IgD-negative memory B cell (primary cell): ENCODE data around the gene CCDC192. TPM values are rescaled to one million over a fixed set of nuclear protein-coding genes. Genes with fewer than 3 reads are reported as not detected.

ENCODE experiments used
- H3K27ac Mint-ChIP-seq, 3 donors: one replicate each; pipeline ENCODE4 v1.8.0; 2020 to 2022; ENCODE audit warnings: mild to moderate bottlenecking in 3 of 3, mixed read lengths in 3 of 3, moderate library complexity in 1 of 3
- H3K27me3 Mint-ChIP-seq: one replicate; pipeline ENCODE4 v1.8.0; 2021; ENCODE audit warnings: mixed read lengths
- H3K36me3 Mint-ChIP-seq: one replicate; pipeline ENCODE4 v1.8.0; 2020; ENCODE audit warnings: mild to moderate bottlenecking, mixed read lengths
- H3K4me1 Mint-ChIP-seq, 3 donors: one replicate each; pipeline ENCODE4 v1.8.0; 2020 to 2022; ENCODE audit warnings: mixed read lengths in 3 of 3, mild to moderate bottlenecking in 1 of 3
- H3K4me3 Mint-ChIP-seq, 4 donors: one replicate each; pipeline ENCODE4 v1.8.0; 2020 to 2022; ENCODE audit warnings: mild to moderate bottlenecking in 4 of 4, mixed read lengths in 4 of 4, moderate library complexity in 3 of 4
- H3K9me3 Mint-ChIP-seq, 3 donors: one replicate each; pipeline ENCODE4 v1.8.0; 2020 to 2021; ENCODE audit warnings: mixed read lengths in 3 of 3, mild to moderate bottlenecking in 1 of 3
- polyA plus RNA-seq: library from polyadenylated mRNA; unstranded; fragments of 300-500 nt; fragmentation: Illumina TruSeq; gene quantifications from one replicate; pipeline ENCODE4 v1.2.3, GENCODE V29; 2021

The CCDC192 gene
- polyA plus RNA-seq, 1 donor from 2014 or later, result not detected

- H3K27me3 Mint-ChIP-seq, result no peaks in the 10 kb centered on the region
- no peaks in the 10 kb centered on the region for H3K4me1 Mint-ChIP-seq
- no peak overlapping the region for H3K27ac Mint-ChIP-seq
- no peak overlapping the region for H3K4me3 Mint-ChIP-seq
- H3K9me3 Mint-ChIP-seq, result no peaks in the 10 kb centered on the region
- H3K36me3 Mint-ChIP-seq, result no peaks in the 10 kb centered on the region
Measured at GRCh38 chr5:127802477-127802865, 99.3 kb downstream of the CCDC192 start.

- H3K9me3 Mint-ChIP-seq, result no peaks in the 10 kb centered on the region
- no peak overlapping the region for H3K4me3 Mint-ChIP-seq
- H3K27me3 Mint-ChIP-seq, result no peaks in the 10 kb centered on the region
- H3K4me1 Mint-ChIP-seq, result no peaks in the 10 kb centered on the region
- H3K36me3 Mint-ChIP-seq, result no peaks in the 10 kb centered on the region
- H3K27ac Mint-ChIP-seq, result no peak overlapping the region
Measured at GRCh38 chr5:127804886-127805426, 101.8 kb downstream of the CCDC192 start.

DNA sequence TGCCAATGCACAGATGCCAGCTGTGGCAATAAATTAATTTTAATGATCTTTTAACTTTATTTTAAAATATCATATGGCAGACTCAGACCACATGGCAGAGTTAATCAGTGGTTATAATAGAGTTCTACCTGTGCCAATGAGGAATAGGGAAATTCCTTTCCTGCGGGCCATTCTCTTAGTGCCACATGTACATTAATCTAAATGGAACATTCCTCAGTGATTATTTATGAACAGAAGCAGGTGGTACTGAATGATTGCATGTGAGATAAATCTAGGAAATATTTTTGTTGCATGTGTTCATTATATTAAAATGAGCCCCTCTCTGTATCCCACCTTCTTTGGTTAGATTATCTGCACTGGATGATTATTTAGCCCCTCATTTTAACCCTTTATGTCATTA is 102.3 kb downstream of the CCDC192 start:
- H3K27ac Mint-ChIP-seq, result no peak overlapping the region
- no peaks in the 10 kb centered on the region for H3K9me3 Mint-ChIP-seq
- no peaks in the 10 kb centered on the region for H3K27me3 Mint-ChIP-seq
- H3K4me1 Mint-ChIP-seq, result no peaks in the 10 kb centered on the region
- no peaks in the 10 kb centered on the region for H3K36me3 Mint-ChIP-seq
- no peak overlapping the region for H3K4me3 Mint-ChIP-seq

GRCh38 chr5:127806776-127807175 is 103.6 kb downstream of the CCDC192 start:
- no peak overlapping the region for H3K27ac Mint-ChIP-seq
- H3K36me3 Mint-ChIP-seq, result no peaks in the 10 kb centered on the region
- H3K4me1 Mint-ChIP-seq, result no peaks in the 10 kb centered on the region
- H3K27me3 Mint-ChIP-seq, result no peaks in the 10 kb centered on the region
- no peak overlapping the region for H3K4me3 Mint-ChIP-seq
- H3K9me3 Mint-ChIP-seq, result no peaks in the 10 kb centered on the region

DNA sequence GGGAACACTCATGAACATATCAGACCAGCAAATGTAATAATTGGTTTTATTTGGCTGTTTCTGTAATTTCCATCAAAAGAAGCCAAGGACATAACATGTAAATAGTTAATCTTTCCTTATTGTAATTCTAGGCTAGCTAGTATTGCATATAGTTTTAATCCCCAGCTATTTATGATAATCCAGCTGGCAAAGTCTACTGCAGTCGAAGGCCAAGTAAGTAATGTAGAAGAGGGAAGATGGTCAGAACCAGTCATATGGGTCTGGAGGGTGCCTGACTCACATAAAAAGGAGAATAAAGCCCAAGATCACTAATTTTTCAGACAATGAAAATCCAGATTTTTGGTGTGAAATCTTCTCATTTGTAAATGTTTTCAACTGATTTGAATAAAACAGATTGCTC is 106.3 kb downstream of the CCDC192 start:
- Mint-ChIP-seq H3K36me3 (no peaks in the 10 kb centered on the region), H3K4me1 (no peaks in the 10 kb centered on the region), H3K27ac (no peak overlapping the region), H3K27me3 (peaks cover 2% of the 10 kb centered on the region), H3K4me3 (no peak overlapping the region), H3K9me3 (peaks cover 0 to 2% (median 0%) of the 10 kb centered on the region in 3 donors)

DNA sequence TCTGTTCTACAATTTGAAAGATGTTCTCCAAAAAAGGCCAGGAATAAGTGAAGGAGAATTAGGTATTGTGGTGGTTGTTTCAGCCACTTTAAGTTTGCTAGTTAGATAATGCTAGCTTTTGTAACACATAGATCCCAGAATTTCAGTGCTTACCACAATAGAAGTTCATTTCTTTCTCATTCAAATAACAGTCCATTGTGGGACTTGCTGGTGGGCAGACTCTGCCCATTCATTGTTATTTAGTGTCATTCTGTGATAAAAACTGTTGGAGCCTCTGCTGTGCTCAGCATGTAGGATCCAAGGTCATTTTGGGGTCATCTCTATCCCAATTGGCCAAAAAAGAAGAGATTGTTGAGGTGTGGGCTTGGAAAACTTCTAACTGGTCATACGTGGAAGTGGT is 106.8 kb downstream of the CCDC192 start:
- Mint-ChIP-seq H3K9me3 (peaks cover 0 to 2% (median 0%) of the 10 kb centered on the region in 3 donors), H3K36me3 (no peaks in the 10 kb centered on the region), H3K4me1 (no peaks in the 10 kb centered on the region), H3K27me3 (peaks cover 3% of the 10 kb centered on the region), H3K27ac (no peak overlapping the region), H3K4me3 (no peak overlapping the region)

DNA sequence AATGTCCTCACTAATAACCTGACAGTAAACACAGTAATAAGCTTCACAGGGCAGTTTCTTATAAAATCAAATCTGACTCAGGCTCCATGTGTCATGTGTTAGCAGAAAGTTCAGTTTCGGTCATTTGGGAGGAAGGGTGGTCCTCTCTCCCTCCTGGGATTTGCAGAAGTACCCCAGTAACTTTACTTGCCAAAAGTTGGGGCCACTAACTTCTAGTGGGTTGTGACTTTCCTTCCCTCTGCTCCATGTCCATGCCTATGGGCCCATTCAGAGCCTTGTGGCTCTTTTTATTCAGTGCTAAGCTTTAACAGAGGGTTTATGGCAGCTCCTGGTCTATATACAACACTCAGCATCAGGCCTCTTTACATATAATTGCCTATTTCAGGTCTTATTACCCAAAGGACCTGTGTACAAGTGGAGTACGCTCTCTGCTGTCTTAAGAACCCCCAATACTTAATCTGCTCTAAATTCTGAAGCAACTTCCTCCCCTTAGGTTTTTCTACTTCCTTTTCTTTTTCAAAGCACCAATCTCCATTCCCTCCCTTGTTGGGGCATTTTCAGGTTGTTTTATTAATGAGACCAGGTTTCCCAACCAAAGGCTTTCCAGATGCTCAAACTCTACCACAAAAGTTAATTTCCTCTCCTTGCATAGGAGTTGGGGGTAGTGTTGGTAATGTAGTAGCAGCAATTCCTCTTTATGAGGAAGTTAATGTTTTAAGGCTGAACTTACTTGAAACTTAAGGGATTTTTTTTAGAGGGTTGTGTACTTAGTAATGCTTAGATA is 107.7 kb downstream of the CCDC192 start:
- H3K27ac Mint-ChIP-seq, result no peak overlapping the region
- H3K36me3 Mint-ChIP-seq, result no peaks in the 10 kb centered on the region
- peaks cover 7% of the 10 kb centered on the region for H3K27me3 Mint-ChIP-seq
- H3K4me1 Mint-ChIP-seq, result no peaks in the 10 kb centered on the region
- no peak overlapping the region for H3K4me3 Mint-ChIP-seq
- H3K9me3 Mint-ChIP-seq, result peaks cover 0 to 2% (median 0%) of the 10 kb centered on the region in 3 donors

DNA sequence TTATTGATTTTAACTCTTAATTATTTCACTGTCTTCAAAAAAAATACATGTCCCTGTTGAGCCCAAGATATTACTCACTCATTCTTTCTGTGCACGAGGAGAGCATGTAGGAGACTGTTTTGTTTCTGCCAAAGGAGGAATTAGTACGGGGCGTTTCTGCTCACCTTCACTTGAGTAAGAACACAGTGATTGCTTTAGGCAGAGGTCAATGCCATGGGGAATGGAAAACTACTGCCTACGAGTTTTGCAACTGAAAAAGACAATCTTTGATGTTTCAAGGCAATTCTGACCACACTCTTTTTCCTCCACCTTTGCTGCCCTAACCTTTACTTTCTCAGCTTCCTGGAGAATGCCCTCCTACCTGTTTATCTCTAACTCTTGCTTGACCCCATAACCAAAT is 109.4 kb downstream of the CCDC192 start:
- H3K27ac Mint-ChIP-seq, result no peak overlapping the region
- no peaks in the 10 kb centered on the region for H3K36me3 Mint-ChIP-seq
- peaks cover 0 to 2% (median 0%) of the 10 kb centered on the region in 3 donors for H3K9me3 Mint-ChIP-seq
- no peak overlapping the region for H3K4me3 Mint-ChIP-seq
- no peaks in the 10 kb centered on the region for H3K4me1 Mint-ChIP-seq
- peaks cover 7% of the 10 kb centered on the region for H3K27me3 Mint-ChIP-seq

DNA sequence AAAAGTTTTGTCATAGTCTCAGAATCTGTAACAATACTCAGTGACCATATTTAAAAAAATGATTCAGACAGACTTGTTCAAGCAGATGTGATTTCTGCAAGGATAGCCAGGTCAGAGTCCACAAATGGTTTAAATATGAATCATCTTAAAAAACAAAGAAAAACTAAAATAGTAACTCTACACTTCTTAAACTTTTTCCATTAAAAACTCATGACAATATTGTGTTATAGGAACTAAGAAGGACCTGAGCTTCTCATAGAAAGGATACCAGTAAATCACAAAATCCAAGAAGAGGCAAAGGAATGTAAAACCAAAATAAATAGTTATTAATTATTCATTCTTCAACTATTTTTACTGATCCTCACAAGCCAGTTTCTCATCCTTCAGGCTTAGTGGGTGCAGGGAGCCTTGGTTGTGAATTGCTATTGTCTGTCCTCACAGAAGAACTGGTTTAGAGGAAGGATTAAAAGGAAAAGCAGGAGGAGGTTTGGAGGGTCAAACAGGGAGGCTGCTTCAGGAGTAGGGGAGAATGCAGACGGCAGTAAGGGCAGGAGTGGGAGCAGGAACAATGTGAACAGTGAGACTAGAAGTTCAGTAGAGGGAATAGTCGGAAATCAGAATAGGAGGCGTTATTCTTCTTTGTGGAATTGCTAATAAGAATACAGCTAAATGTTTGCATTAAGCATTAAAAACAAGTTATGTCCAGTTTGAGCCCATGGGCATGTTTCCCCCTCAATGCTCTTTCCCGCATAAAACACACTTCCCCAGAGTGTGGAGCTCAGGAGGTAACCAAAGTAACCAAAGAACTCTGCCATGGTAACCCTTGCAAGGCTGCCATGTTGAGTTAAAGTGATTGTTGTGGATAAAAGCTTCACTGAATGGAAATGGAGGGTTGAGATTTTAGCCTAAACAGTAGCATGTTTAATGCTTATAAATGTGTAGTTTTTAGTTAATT is 110.7 kb downstream of the CCDC192 start:
- no peak overlapping the region for H3K27ac Mint-ChIP-seq
- H3K36me3 Mint-ChIP-seq, result no peaks in the 10 kb centered on the region
- H3K4me3 Mint-ChIP-seq, result no peak overlapping the region
- H3K4me1 Mint-ChIP-seq, result no peaks in the 10 kb centered on the region
- peaks cover 7% of the 10 kb centered on the region for H3K27me3 Mint-ChIP-seq
- H3K9me3 Mint-ChIP-seq, result peaks cover 0 to 3% (median 2%) of the 10 kb centered on the region in 3 donors

DNA sequence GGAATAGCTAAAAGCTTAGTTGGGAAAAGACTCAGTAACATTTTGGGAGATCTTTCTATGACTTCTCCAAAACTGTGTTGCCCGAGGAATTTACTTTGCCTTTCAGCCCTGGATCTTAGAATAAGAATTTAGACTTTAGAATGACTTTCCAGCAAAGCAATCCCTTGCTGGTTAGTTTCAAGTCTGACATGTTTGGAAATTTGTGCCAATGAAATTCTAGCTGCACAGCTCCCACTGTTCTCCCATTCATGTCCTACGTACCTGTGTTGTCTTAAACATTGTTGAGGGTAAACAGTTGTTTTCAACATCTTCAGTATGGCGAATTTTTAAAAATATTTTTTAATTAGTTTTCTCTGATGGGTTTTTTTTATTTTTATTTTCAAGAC is 111.4 kb downstream of the CCDC192 start:
- H3K4me3 Mint-ChIP-seq, result no peak overlapping the region
- no peak overlapping the region for H3K27ac Mint-ChIP-seq
- H3K4me1 Mint-ChIP-seq, result no peaks in the 10 kb centered on the region
- peaks cover 7% of the 10 kb centered on the region for H3K27me3 Mint-ChIP-seq
- peaks cover 0 to 3% (median 2%) of the 10 kb centered on the region in 3 donors for H3K9me3 Mint-ChIP-seq
- H3K36me3 Mint-ChIP-seq, result no peaks in the 10 kb centered on the region

GRCh38 chr5:127820910-127821553 is 117.8 kb downstream of the CCDC192 start:
- H3K4me1 Mint-ChIP-seq, result no peaks in the 10 kb centered on the region
- H3K4me3 Mint-ChIP-seq, result no peak overlapping the region
- peaks cover 4% of the 10 kb centered on the region for H3K27me3 Mint-ChIP-seq
- H3K9me3 Mint-ChIP-seq, result peaks cover 0 to 3% (median 0%) of the 10 kb centered on the region in 3 donors
- H3K36me3 Mint-ChIP-seq, result no peaks in the 10 kb centered on the region
- H3K27ac Mint-ChIP-seq, result no peak overlapping the region

- H3K9me3 Mint-ChIP-seq, result peaks cover 0 to 3% (median 0%) of the 10 kb centered on the region in 3 donors
- H3K36me3 Mint-ChIP-seq, result no peaks in the 10 kb centered on the region
- H3K4me3 Mint-ChIP-seq, result no peak overlapping the region
- H3K4me1 Mint-ChIP-seq, result no peaks in the 10 kb centered on the region
- H3K27ac Mint-ChIP-seq, result no peak overlapping the region
- H3K27me3 Mint-ChIP-seq, result peaks cover 4% of the 10 kb centered on the region
Measured at GRCh38 chr5:127821896-127822295, 118.7 kb downstream of the CCDC192 start.

GRCh38 chr5:127824126-127824525 is 120.9 kb downstream of the CCDC192 start:
- Mint-ChIP-seq H3K4me3 (no peak overlapping the region), H3K27me3 (peaks cover 9% of the 10 kb centered on the region), H3K27ac (no peak overlapping the region), H3K4me1 (no peaks in the 10 kb centered on the region), H3K9me3 (peaks cover 0 to 2% (median 0%) of the 10 kb centered on the region in 3 donors), H3K36me3 (no peaks in the 10 kb centered on the region)

DNA sequence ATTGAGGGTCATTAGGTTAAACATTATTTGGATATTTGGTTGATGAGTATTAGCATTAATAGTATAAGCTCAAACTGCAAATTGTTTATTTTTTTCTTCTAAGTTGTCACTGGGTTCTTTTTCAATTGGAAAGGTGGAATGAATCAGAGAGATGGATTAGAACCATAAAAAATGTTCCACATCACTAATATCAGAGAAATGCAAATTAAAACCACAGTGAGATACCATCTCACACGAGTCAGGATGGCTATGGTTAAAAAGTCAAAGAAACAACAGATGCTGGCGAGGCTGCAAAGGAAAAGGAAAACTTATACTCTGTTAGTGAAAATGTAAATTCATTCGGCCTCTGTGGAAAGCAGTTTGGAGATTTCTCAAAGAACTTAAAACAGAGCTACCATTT is 122.8 kb downstream of the CCDC192 start:
- H3K36me3 Mint-ChIP-seq, result no peaks in the 10 kb centered on the region
- H3K4me3 Mint-ChIP-seq, result no peak overlapping the region
- H3K27me3 Mint-ChIP-seq, result peaks cover 9% of the 10 kb centered on the region
- H3K9me3 Mint-ChIP-seq, result peaks cover 0 to 2% (median 0%) of the 10 kb centered on the region in 3 donors
- no peak overlapping the region for H3K27ac Mint-ChIP-seq
- H3K4me1 Mint-ChIP-seq, result no peaks in the 10 kb centered on the region

DNA sequence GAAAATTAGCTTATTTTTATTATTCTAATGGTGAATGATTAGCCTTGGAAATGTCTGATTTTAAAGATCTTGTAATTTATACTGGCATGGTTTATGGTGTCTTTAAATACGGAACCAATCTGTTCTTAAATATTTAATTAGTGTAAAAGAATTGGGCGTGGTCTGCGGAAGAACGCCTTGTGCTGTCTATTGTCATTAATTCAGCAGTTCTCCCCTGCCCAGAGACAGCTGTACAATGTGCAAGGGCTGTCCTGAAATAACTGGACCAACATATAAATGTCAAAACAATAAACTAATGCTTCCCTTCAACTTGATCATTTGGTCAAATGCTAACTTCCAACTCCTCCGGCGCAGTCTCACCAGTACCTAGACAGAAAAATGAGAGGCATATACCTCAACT is 124.3 kb downstream of the CCDC192 start:
- no peaks in the 10 kb centered on the region for H3K4me1 Mint-ChIP-seq
- H3K36me3 Mint-ChIP-seq, result no peaks in the 10 kb centered on the region
- H3K4me3 Mint-ChIP-seq, result no peak overlapping the region
- peaks cover 5% of the 10 kb centered on the region for H3K27me3 Mint-ChIP-seq
- H3K9me3 Mint-ChIP-seq, result peaks cover 0 to 2% (median 0%) of the 10 kb centered on the region in 3 donors
- no peak overlapping the region for H3K27ac Mint-ChIP-seq
